ENCODE data around the gene KMT2B. TPM values are rescaled to one million over a fixed set of nuclear protein-coding genes. Genes with fewer than 3 reads are reported as not detected.

KMT2B gene
- total and polyA plus RNA-seq, 4 donors = 6.4 to 43.3 (median 35.7) TPM

GRCh38 chr19:35715981-35716800 lies 1.6 kb upstream of the KMT2B start:
- Histone ChIP-seq H3K36me3 (ENCODE audit: control insufficient read depth in 1 of 2, insufficient read depth in 2 of 2, low read length in 1 of 2) (peaks cover 0 to 2% of the 10 kb centered on the region in 2 donors), H3K27me3 (ENCODE audit: control insufficient read depth in 1 of 2, insufficient read depth in 2 of 2, low read length in 1 of 2) (no peaks in the 10 kb centered on the region), H3K27ac (ENCODE audit: low read depth in 1 of 2, low read length in 2 of 2) (peak overlapping the region in 1 of 2 donors; percentile 14), H3K4me1 (ENCODE audit: control insufficient read depth in 1 of 2, insufficient read depth in 2 of 2, low read length in 2 of 2) (no peaks in the 10 kb centered on the region), H3K9me3 (ENCODE audit: control insufficient read depth, low read length) (no peaks in the 10 kb centered on the region), H3K4me3 (ENCODE audit: low read length in 2 of 2) (peak overlapping the region; percentile 14 to 76)
- WGBS, 2 donors = 3% methylated on average over 52 of the region's 52 CpGs
- ATAC-seq (ENCODE audit: low FRiP score) (peak; percentile 53), DNase-seq (peak; percentile 79 to 89)
- intact Hi-C loops (cut with DNase I) = loop anchor here in 1 of 2 donors (2.0 to 5.0 kb wide), 2 partner anchors 23 to 169 kb away; partner anchors contain the start of gene TMEM147

- peak; percentile 97 for ATAC-seq (ENCODE audit: low FRiP score)
- intact Hi-C loops (cut with DNase I) = loop anchor here (1.0 to 5.0 kb wide), 3 partner anchors 23 to 170 kb away; partner anchors contain the start of gene TMEM147 (in 1 of the 2)
- Histone ChIP-seq H3K9me3 (ENCODE audit: control insufficient read depth, low read length) (no peaks in the 10 kb centered on the region), H3K36me3 (ENCODE audit: control insufficient read depth in 1 of 2, insufficient read depth in 2 of 2, low read length in 1 of 2) (peaks cover 0 to 5% of the 10 kb centered on the region in 2 donors), H3K27ac (ENCODE audit: low read depth in 1 of 2, low read length in 2 of 2) (peak overlapping the region in 1 of 2 donors; percentile 37), H3K27me3 (ENCODE audit: control insufficient read depth in 1 of 2, insufficient read depth in 2 of 2, low read length in 1 of 2) (no peaks in the 10 kb centered on the region), H3K4me3 (ENCODE audit: low read length in 2 of 2) (peak overlapping the region; percentile 76 to 93), H3K4me1 (ENCODE audit: control insufficient read depth in 1 of 2, insufficient read depth in 2 of 2, low read length in 2 of 2) (no peaks in the 10 kb centered on the region)
- 0 to 1% methylated on average over 55 to 77 of the region's 77 CpGs for WGBS, 2 donors
- peak; percentile 96 to 98 for DNase-seq
Measured at GRCh38 chr19:35716801-35717664, 770 bp upstream of the KMT2B start.

- Histone ChIP-seq H3K4me3 (ENCODE audit: low read length in 2 of 2) (peak overlapping the region; percentile 76 to 93), H3K36me3 (ENCODE audit: control insufficient read depth in 1 of 2, insufficient read depth in 2 of 2, low read length in 1 of 2) (peaks cover 0 to 11% of the 10 kb centered on the region in 2 donors), H3K4me1 (ENCODE audit: control insufficient read depth in 1 of 2, insufficient read depth in 2 of 2, low read length in 2 of 2) (no peaks in the 10 kb centered on the region), H3K27ac (ENCODE audit: low read depth in 1 of 2, low read length in 2 of 2) (peak overlapping the region in 1 of 2 donors; percentile 43), H3K27me3 (ENCODE audit: control insufficient read depth in 1 of 2, insufficient read depth in 2 of 2, low read length in 1 of 2) (no peaks in the 10 kb centered on the region), H3K9me3 (ENCODE audit: control insufficient read depth, low read length) (no peaks in the 10 kb centered on the region)
- ATAC-seq (ENCODE audit: low FRiP score) (no peak), DNase-seq (peak in 1 of 2 donors; percentile 85)
- 1 to 2% methylated on average over 24 to 42 of the region's 42 CpGs for WGBS, 2 donors
- intact Hi-C loops (cut with DNase I) = loop anchor here in 1 of 2 donors (5.0 kb wide), 1 partner anchor 171 kb away; the partner anchor contains the start of gene TMEM147
Measured at GRCh38 chr19:35718345-35719041, 690 bp downstream of the KMT2B start.

- intact Hi-C loops (cut with DNase I) = loop anchor here in 1 of 2 donors (5.0 kb wide), 2 partner anchors 172 to 562 kb away; partner anchors contain the start of gene TMEM147
- H3K4me1 ChIP-seq (ENCODE audit: control insufficient read depth in 1 of 2, insufficient read depth in 2 of 2, low read length in 2 of 2) = no peaks in the 10 kb centered on the region
- DNase-seq (no peak), ATAC-seq (ENCODE audit: low FRiP score) (no peak)
- H3K36me3 ChIP-seq (ENCODE audit: control insufficient read depth in 1 of 2, insufficient read depth in 2 of 2, low read length in 1 of 2) = peaks cover 0 to 13% of the 10 kb centered on the region in 2 donors
- H3K4me3 ChIP-seq (ENCODE audit: low read length in 2 of 2) = no peak overlapping the region
- no peaks in the 10 kb centered on the region for H3K9me3 ChIP-seq (ENCODE audit: control insufficient read depth, low read length)
- 84 to 86% methylated on average over 29 to 32 of the region's 32 CpGs for WGBS, 2 donors
- H3K27me3 ChIP-seq (ENCODE audit: control insufficient read depth in 1 of 2, insufficient read depth in 2 of 2, low read length in 1 of 2) = no peaks in the 10 kb centered on the region
- no peak overlapping the region for H3K27ac ChIP-seq (ENCODE audit: low read depth in 1 of 2, low read length in 2 of 2)
Measured at GRCh38 chr19:35719402-35720162, 1.8 kb downstream of the KMT2B start.

- WGBS, 2 donors = 86 to 87% methylated on average over 9 of the region's 9 CpGs
- Histone ChIP-seq H3K27me3 (ENCODE audit: control insufficient read depth in 1 of 2, insufficient read depth in 2 of 2, low read length in 1 of 2) (no peaks in the 10 kb centered on the region), H3K4me3 (ENCODE audit: low read length in 2 of 2) (no peak overlapping the region), H3K4me1 (ENCODE audit: control insufficient read depth in 1 of 2, insufficient read depth in 2 of 2, low read length in 2 of 2) (no peaks in the 10 kb centered on the region), H3K9me3 (ENCODE audit: control insufficient read depth, low read length) (no peaks in the 10 kb centered on the region), H3K36me3 (ENCODE audit: control insufficient read depth in 1 of 2, insufficient read depth in 2 of 2, low read length in 1 of 2) (peaks cover 0 to 17% of the 10 kb centered on the region in 2 donors), H3K27ac (ENCODE audit: low read depth in 1 of 2, low read length in 2 of 2) (no peak overlapping the region)
- DNase-seq (no peak), ATAC-seq (ENCODE audit: low FRiP score) (no peak)
- intact Hi-C loops (cut with DNase I) = loop anchor here in 1 of 2 donors (5.0 kb wide), 1 partner anchor 563 kb away; no protein-coding TSS in a partner anchor
Measured at GRCh38 chr19:35720163-35720524, 2.3 kb downstream of the KMT2B start.

- Histone ChIP-seq H3K36me3 (ENCODE audit: control insufficient read depth in 1 of 2, insufficient read depth in 2 of 2, low read length in 1 of 2) (peaks cover 0 to 20% of the 10 kb centered on the region in 2 donors), H3K4me1 (ENCODE audit: control insufficient read depth in 1 of 2, insufficient read depth in 2 of 2, low read length in 2 of 2) (no peaks in the 10 kb centered on the region), H3K9me3 (ENCODE audit: control insufficient read depth, low read length) (no peaks in the 10 kb centered on the region), H3K27me3 (ENCODE audit: control insufficient read depth in 1 of 2, insufficient read depth in 2 of 2, low read length in 1 of 2) (no peaks in the 10 kb centered on the region), H3K27ac (ENCODE audit: low read depth in 1 of 2, low read length in 2 of 2) (no peak overlapping the region), H3K4me3 (ENCODE audit: low read length in 2 of 2) (no peak overlapping the region)
- intact Hi-C loops (cut with DNase I) = loop anchor here in 1 of 2 donors (5.0 kb wide), 1 partner anchor 563 kb away; no protein-coding TSS in a partner anchor
- DNase-seq (no peak), ATAC-seq (ENCODE audit: low FRiP score) (no peak)
- 85 to 87% methylated on average over 16 to 17 of the region's 17 CpGs for WGBS, 2 donors
Measured at GRCh38 chr19:35720648-35721047, 2.8 kb downstream of the KMT2B start.

GRCh38 chr19:35721374-35721773 lies 3.6 kb downstream of the KMT2B start:
- intact Hi-C loops (cut with DNase I) = loop anchor here in 1 of 2 donors (5.0 kb wide), 1 partner anchor 564 kb away; no protein-coding TSS in a partner anchor
- DNase-seq = no peak
- Histone ChIP-seq H3K4me1 (ENCODE audit: control insufficient read depth in 1 of 2, insufficient read depth in 2 of 2, low read length in 2 of 2) (no peaks in the 10 kb centered on the region), H3K27me3 (ENCODE audit: control insufficient read depth in 1 of 2, insufficient read depth in 2 of 2, low read length in 1 of 2) (no peaks in the 10 kb centered on the region), H3K4me3 (ENCODE audit: low read length in 2 of 2) (no peak overlapping the region), H3K27ac (ENCODE audit: low read depth in 1 of 2, low read length in 2 of 2) (no peak overlapping the region), H3K9me3 (ENCODE audit: control insufficient read depth, low read length) (no peaks in the 10 kb centered on the region), H3K36me3 (ENCODE audit: control insufficient read depth in 1 of 2, insufficient read depth in 2 of 2, low read length in 1 of 2) (peaks cover 0 to 20% of the 10 kb centered on the region in 2 donors)
- 90 to 93% methylated on average over 16 of the region's 16 CpGs for WGBS, 2 donors
- ATAC-seq (ENCODE audit: low FRiP score) = no peak
